HG02884 (cell line): ENCODE measurements around the gene CREB5.
A peak's percentile ranks its signal among the peaks of the same experiment; 100 is the strongest.
"Not testable (repeated sequence)": the region's sequence is repeated elsewhere in the genome, so short reads cannot be mapped to it uniquely, and the experiment has no call there.

Source experiments
- ATAC-seq: cut with Tn5 transposase; IDR thresholded peaks from one replicate; pipeline ENCODE4 v1.9.1; 2021; ENCODE audit warnings: mild to moderate bottlenecking, moderate library complexity; ENCODE audit not compliant: unreplicated experiment

CREB5 gene

DNA sequence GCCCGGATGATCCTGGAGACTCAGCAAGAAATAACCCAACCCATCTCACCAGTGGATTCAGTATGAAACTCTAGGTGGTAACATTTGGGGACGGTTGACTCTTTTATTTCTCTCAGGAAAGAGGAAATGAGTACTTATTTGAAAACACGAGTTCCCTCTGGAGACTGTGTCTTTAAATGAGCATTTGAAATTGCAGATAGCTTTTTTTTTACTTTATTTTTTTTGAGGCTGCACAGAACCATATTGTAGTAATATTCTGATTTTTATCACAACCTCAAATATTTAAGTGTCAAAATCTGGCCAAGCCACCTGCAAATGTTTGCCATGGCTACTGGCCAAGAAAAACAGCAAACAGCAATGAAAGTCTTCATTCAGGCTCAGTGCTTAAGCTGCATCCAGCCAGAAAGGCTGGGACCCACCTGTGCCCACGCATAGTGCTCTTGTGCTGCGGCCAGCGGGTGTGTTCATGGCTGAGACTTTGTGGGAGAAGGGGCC, 160.8 kb downstream of the CREB5 start:
- ATAC-seq, result no peak

GRCh38 chr7:28573651-28574301, 161.5 kb downstream of the CREB5 start:
- peak; percentile 37 for ATAC-seq

DNA sequence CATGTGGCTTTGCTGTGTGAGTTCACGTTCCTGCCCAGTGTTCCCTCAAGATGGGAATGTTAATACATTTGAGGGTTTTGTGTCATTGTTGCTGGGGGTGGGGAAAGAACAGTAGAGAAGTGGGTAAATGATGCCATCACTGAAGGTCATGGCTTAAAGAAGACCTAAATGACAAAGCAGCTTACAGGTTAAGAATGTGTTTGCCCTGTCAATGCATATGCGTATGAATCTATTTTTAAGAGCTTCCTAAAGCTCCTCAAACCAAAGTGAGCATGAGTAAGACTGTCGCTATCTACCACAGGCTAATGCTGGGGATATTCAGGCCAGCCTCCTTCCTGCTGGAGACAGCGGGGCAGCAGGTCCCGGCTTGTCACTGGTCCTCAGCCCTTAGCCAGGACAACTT, 162.9 kb downstream of the CREB5 start:
- ATAC-seq, result no peak

- no peak for ATAC-seq
These were observed 164.3 kb downstream of the CREB5 start for GRCh38 chr7:28576656-28577055.

DNA sequence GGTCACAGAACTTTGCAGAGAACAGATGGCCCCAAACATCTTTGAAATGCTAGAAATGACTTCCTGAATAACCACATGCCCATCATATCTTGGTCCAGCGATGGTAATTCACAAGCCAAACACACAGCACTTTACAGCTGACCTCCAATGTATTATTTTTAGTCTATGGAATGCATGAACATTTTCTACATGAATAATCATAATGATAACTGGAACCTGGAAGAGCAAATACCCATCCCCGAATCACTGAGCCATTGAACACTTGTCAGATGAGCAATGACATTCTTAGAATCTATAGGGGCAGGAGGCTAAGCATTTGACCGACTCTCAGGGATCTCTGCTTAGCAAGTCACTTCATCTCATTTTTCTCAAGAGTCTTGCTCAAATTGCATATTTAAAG, 167.3 kb downstream of the CREB5 start:
- no peak for ATAC-seq

DNA sequence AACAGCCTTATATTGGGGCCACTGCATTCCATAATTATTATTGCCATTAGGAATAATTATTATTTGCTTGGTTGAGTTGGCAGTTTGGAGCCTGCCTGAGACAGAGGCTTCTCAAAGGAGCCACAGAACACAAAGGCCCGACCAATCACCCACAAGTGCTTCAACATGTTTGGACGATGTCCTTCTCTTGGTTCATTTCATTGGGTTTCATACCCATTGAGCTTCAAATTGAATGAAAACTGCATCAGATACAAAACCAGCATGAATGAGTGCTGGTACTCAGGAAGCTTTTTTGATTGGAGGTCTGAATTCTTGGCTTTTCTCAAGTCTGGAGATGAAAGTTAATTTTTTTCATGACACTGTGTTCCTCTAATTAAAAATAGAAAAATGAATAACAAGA, 168.3 kb downstream of the CREB5 start:
- ATAC-seq, result no peak

DNA sequence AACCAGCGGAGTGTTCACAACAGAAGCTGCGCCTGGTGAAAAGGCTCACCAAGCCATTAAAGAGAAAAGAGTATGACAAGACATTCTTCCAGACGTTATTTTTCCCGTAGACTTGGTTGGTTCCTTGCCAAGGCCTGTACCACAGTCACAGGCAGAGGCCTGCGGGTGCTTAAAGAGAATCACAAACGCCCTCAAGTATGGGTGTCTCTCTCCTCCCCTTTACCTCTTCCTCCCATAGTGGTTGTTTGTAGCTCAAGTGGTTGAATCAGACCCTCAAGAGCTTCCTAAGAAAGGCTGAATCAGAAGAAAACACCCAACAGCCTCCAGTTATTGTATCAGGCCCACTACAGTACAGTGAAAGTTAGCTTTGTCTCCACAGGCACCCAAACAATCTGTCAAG, 169.0 kb downstream of the CREB5 start:
- ATAC-seq, result no peak

GRCh38 chr7:28582226-28582625, 169.9 kb downstream of the CREB5 start:
- no peak for ATAC-seq

DNA sequence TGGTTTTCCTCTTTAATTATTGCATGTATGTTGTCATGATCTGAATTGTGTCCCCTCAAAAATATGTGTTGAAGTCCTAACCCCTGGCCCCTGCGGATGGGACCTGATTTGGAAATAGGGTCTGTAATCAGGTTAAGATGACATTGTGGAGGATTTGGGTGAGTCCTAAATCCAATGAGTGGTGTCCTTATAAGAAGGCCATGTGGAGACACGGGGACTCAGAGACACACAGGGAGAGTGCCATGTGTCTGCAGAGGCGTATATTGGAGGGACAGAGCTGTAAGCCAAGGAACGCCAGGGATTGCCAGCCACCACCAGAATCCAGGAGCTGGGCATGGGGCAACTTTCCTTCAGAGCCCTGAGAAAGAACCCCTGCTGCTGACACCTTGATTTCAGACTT, 171.9 kb downstream of the CREB5 start:
- ATAC-seq, result no peak

- no peak for ATAC-seq
These were observed 174.4 kb downstream of the CREB5 start for GRCh38 chr7:28586736-28587135.

GRCh38 chr7:28587211-28587610, 174.9 kb downstream of the CREB5 start:
- no peak for ATAC-seq

- no peak for ATAC-seq
These were observed 176.3 kb downstream of the CREB5 start for GRCh38 chr7:28588602-28589001.

GRCh38 chr7:28591041-28591674, 178.8 kb downstream of the CREB5 start:
- no peak for ATAC-seq

DNA sequence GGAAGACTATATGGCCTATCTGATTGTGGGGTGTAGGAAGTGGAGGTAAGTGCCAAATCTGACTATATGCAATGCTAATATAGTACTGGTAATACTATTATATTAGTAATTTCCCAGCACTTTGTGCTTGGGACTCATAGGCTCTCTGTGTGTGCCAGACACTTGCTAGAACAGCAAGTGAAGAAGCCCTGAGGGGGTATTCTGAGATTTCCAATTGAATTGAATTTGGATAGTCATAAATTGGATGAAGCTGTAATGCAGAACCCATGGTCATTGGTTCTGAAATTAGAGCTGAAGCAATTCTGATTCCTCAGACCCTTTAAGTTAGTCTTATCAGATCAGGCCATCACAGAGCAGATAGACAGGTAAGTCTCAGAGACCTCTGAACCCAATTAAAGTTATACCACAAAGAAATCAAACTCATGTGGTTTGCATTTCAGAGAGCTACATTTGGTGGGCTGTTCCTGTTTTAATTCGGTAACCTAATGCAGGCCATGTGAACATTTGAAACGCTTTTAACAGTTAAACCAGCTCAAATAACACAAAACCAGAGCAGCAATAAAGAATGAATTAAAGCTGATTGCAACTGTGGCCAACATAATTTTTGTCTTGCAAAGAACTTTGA, 179.5 kb downstream of the CREB5 start:
- ATAC-seq, result no peak

DNA sequence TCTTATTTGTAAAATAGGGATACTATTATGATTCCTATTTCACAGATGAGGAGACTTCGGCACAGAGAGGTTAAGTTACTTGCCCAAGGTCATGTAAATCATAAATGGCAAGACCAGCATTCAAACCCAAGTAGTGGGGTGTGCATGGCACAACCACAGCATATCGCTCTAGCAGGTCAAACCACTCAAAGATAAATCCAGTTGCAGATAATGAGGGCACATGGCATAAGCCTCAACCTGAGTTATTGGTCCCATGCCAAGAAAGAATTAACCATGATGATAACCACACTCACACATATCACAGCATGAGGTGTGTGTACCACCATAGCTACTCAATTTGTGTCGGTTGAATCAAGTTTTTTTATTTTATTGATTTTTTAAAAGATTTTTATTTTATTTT, 180.5 kb downstream of the CREB5 start:
- no peak for ATAC-seq

- no peak for ATAC-seq
These were observed 182.8 kb downstream of the CREB5 start for GRCh38 chr7:28595076-28595475.

- ATAC-seq, result no peak
These were observed 183.5 kb downstream of the CREB5 start for GRCh38 chr7:28595801-28596200.

DNA sequence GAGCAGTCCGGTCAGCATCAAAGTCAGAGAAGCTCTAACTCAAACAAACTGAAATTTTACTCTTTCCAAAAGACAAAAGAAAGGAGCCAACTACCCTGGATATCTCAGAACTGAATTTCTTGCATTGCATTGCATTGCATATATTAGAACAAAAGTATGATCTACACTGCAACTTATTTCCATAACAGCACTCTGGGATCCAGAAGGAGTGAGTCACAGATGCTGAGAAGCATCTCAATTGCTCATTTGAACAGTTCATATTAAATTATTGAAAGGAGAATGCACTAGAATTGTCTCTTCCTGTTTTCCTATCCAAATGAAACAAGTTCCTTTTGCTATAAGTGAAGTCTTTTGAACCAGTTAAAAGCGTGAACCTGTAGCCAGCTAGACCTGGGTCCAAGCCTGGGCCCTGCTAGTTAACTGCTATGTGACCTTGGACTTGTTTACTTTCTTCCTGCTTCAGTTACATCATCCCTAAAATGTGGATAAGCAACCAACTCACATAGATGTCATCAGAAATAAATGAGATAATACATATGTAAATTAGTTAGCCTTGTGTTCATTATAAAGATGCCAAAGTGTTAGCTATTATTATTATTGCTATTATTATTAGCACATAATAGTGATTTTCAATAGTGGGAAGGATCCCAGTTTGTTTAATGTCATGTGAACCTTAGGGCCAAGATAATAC, 184.1 kb downstream of the CREB5 start:
- ATAC-seq, result no peak

DNA sequence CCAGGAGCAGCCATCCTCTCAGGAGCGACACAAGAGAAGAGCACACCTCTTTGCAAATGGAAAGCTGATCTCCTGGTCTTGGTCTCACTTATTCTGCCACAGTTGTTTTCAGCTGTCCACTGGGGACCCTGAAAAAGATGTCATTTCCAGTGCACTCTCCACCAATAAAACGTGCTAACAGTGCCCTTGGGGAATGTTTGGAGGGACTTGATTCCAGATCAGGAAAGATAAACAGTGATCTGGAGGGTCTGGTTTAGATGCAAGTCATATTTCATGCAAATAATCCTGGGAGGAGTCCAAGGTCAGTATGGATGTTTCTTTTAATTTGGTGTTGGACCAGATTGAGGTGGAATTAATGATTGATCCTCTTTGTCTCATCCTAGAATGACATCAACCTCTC, 185.0 kb downstream of the CREB5 start:
- ATAC-seq, result no peak

DNA sequence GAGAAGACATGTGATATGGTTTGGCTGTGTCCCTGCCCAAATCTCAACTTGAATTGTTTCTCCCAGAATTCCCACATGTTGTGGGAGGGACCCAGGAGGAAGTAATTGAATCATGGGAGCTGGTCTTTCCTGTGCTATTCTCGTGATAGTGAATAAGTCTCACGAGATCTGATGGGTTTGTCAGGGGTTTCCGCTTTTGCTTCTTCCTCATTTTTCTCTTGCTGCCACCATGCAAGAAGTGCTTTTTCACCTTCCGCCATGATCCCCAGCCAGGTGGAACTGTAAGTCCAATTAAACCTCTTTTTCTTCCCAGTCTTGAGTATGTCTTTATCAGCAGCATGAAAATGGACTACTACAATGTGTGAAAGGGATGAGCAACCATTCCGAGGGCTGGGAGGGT, 185.7 kb downstream of the CREB5 start:
- ATAC-seq, result not testable (repeated sequence)

- ATAC-seq, result no peak
These were observed 186.3 kb downstream of the CREB5 start for GRCh38 chr7:28598586-28598985.

DNA sequence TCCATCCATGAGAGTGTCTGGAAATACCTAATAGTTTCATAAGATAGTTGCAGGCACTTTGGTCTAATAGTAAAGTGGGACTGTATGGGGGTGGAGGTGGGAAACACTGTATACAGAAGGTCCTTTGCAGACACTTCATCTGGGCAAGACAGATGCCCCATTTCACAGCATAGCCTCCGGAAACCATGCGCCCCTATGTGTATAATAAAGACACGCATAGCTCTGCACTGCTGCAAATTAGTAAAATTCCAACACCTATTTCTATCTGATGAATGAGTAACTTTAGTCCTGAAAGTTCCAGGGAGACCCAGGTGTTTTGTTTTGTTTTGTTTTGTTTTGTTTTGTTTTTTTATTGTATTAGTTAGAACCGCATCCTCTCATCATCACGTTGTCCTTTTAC, 187.1 kb downstream of the CREB5 start:
- no peak for ATAC-seq
